PC-9 (cell line): Measurements from ENCODE around the gene GSTM1.

ENCODE experiments used
- CTCF ChIP-seq: fragments of 200-600 bp; sonication (generic); conservative IDR thresholded peaks from 2 replicates; pipeline ENCODE4 v1.6.1; 2017; ENCODE audit warnings: mixed run types, antibody characterized with exemption, mild to moderate bottlenecking, moderate library complexity
- EZH2 ChIP-seq: fragments of 200-600 bp; sonication (generic); IDR thresholded peaks from 2 replicates; pipeline ENCODE4 v1.8.0; 2017; ENCODE audit warnings: antibody characterized with exemption, low read depth

GRCh38 chr1:109726007-109726406 is 38.4 kb downstream of the GSTM1 start:
- TF ChIP-seq EZH2 (no peak), CTCF (no peak)
